OCI-LY3 (cell line): ENCODE data around the gene DYNC1H1.

Source experiments
- CTCF ChIP-seq: fragments of 200-600, 300-600 bp; sonication (generic); IDR thresholded peaks from 2 replicates; pipeline ENCODE4 v1.5.1; 2014; ENCODE audit warnings: antibody characterized with exemption, low read length, low read depth
- EZH2phosphoT487 ChIP-seq: fragments of 200-600 bp; shearing (Covaris generic); IDR thresholded peaks from 2 replicates; pipeline ENCODE4 v1.6.1; 2018; ENCODE audit warnings: antibody characterized with exemption, mixed run types, low read depth

GRCh38 chr14:102050625-102051024 lies 86.3 kb downstream of the DYNC1H1 start:
- TF ChIP-seq CTCF (no peak), EZH2phosphoT487 (no peak)
